ENCODE results near the gene CEBPE. TPM values are rescaled to one million over a fixed set of nuclear protein-coding genes. Genes with fewer than 3 reads are reported as not detected.

Gene CEBPE
- total RNA-seq, 2 experiments from 2014 or later: 0.19 to 0.34 TPM

DNA sequence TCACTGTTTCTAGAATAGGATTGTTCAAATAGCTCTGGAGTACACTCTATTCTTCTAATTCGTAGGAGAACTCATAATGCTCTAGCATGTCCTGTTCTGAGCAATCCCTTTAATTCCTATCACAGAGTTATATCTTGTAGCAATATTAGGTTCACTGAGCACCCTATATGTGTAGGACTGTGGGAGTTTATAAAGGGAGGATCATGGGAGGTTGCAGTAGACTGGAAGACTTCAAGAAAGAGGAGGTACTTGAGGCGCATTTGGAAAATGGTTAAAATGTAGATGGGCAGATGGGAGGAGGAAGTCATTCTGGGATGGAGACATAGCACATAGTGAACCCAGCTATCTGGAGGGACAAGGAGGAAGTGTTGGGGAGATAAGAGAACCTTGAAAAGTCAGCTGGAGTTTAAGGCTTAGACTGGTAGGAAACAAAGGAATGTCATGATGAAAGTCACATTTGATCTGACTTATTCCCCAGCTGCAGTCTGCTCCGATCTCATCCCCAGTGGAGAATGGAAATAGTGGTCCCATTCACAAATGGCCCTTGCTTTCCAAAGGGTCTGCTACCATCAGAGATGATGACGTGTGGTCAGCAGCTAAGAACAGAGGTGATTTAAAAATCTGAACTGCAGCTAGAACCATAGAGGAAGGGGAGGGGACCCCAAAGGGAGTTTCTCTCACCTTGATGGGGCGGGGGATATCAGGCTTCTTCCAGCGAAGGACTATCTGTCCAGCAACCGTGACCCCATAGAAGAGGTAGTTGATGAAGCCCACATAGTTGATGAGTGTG lies 10.1 kb upstream of the CEBPE start:
- H3K27ac Mint-ChIP-seq: no peak overlapping the region
- intact Hi-C loops (cut with DNase I, micrococcal nuclease): no loop called here
- CTCF ChIA-PET: interaction anchor here (0.6 to 2.5 kb wide), 6 partner anchors 8 to 61 kb away, joined by 3 to 19 read pairs (median 3); no protein-coding TSS in a partner anchor
- POLR2A ChIA-PET: interaction anchor here (0.6 kb wide), 1 partner anchor 111 kb away, joined by 3 read pairs; no protein-coding TSS in a partner anchor
- no peak overlapping the region for H3K4me3 Mint-ChIP-seq
- H3K4me1 Mint-ChIP-seq: no peaks in the 10 kb centered on the region
- no peaks in the 10 kb centered on the region for H3K9me3 Mint-ChIP-seq (ENCODE audit: low read depth)
- no peaks in the 10 kb centered on the region for H3K27me3 Mint-ChIP-seq
- DNase-seq (no peak), ATAC-seq (no peak)
- H3K36me3 Mint-ChIP-seq (ENCODE audit: low read depth): no peaks in the 10 kb centered on the region

DNA sequence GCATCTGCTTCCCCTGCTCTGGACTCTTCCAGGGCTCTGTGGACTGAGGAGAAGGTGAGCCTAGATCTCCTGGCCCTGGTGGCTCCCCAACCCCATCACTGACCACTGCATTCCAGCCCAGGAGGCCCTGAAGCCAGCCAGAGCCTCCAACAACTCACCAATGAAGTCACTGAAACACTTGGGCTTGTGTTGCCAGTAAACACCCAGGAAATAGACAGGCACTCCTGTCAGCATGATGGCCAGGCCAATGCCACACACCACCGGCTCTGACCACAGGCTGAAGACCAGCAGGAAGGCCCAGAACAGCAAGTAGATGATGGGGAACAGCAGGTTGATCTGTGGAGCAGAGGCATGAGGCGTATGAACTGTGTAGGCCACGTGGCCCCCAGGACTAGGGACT lies 8.8 kb upstream of the CEBPE start:
- Mint-ChIP-seq H3K4me1 (no peaks in the 10 kb centered on the region), H3K9me3 (ENCODE audit: low read depth) (no peaks in the 10 kb centered on the region), H3K4me3 (no peak overlapping the region), H3K36me3 (ENCODE audit: low read depth) (no peaks in the 10 kb centered on the region), H3K27ac (no peak overlapping the region), H3K27me3 (no peaks in the 10 kb centered on the region)
- ATAC-seq (no peak), DNase-seq (no peak)
- CTCF ChIA-PET: no interaction called here
- intact Hi-C loops (cut with DNase I, micrococcal nuclease): no loop called here
- POLR2A ChIA-PET: no interaction called here

DNA sequence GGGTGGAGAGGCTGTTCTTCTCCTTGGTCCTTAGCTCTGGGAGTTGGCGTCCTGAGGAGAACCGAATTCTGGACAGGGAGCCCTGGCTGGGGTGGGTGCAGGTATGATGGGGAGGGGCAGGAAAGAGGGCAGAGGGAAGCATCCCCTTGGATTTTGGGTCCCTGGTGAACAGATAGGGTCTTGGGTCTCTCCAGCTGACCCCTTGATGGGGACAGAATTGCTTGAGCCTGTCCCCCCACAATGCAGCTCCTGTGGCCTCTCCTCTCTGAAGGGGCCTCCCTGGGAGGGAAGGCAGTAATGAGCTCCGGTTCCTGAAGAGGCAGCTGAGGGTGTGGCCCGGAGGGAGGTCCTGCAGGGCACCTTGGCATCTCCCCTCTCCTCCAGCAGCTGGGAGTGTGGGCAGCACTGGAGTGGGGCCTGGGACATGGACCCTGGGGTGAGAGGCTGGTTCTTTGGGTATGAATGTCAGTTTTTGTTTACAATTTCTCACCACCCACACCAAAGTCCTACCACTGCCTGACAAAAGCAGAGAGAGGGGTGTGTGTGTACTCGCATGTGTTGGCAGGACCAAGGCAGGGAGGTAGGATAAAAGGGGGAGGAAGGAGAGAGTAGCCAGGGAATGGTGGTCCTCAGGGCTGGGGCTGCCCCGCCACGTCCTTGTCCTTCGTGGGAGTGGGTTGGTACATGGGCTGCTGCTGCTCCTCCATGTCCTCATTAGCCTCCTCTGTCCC lies 7.7 kb upstream of the CEBPE start:
- Mint-ChIP-seq H3K4me3 (no peak overlapping the region), H3K4me1 (no peaks in the 10 kb centered on the region), H3K27ac (no peak overlapping the region), H3K9me3 (ENCODE audit: low read depth) (no peaks in the 10 kb centered on the region), H3K27me3 (no peaks in the 10 kb centered on the region), H3K36me3 (ENCODE audit: low read depth) (no peaks in the 10 kb centered on the region)
- POLR2A ChIA-PET: no interaction called here
- DNase-seq (no peak), ATAC-seq (no peak)
- CTCF ChIA-PET: interaction anchor here (0.6 to 10.7 kb wide), 4 partner anchors 12 to 181 kb away, joined by 3 to 276 read pairs (median 3); partner anchors contain the start of gene SLC7A8
- intact Hi-C loops (cut with DNase I, micrococcal nuclease): no loop called here

- ChIA-PET CTCF (interaction anchor here (0.6 to 10.7 kb wide), 5 partner anchors 13 to 181 kb away, joined by 3 to 276 read pairs (median 3); partner anchors contain the start of gene SLC7A8), POLR2A (no interaction called here)
- Mint-ChIP-seq H3K36me3 (ENCODE audit: low read depth) (no peaks in the 10 kb centered on the region), H3K4me3 (no peak overlapping the region), H3K27me3 (no peaks in the 10 kb centered on the region), H3K4me1 (peaks cover 6% of the 10 kb centered on the region), H3K27ac (no peak overlapping the region), H3K9me3 (ENCODE audit: low read depth) (no peaks in the 10 kb centered on the region)
- DNase-seq: no peak
- ATAC-seq: no peak
- intact Hi-C loops (cut with DNase I, micrococcal nuclease): no loop called here
Observed at GRCh38 chr14:23125933-23126524, 7.0 kb upstream of the CEBPE start.

DNA sequence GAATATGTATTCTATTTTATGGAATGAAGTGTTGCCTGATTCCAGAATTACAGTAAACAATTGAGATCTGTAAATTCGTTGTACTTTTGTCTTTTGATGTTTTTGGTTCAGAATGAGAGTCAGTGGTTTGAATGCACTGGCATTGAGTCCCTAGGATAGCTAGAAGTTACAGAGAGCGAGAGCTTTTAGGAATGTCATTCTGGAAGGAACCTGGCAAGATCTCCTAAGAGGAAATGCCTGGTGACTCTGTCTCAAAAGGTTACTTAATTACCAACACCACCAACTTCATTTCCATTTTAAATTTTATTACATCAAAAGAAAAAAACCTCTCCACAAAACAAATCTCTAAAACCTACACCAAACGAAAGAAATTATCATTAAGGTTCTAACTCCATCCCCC lies 6.0 kb upstream of the CEBPE start:
- intact Hi-C loops (cut with DNase I, micrococcal nuclease): no loop called here
- Mint-ChIP-seq H3K4me1 (peaks cover 17% of the 10 kb centered on the region), H3K27me3 (no peaks in the 10 kb centered on the region), H3K36me3 (ENCODE audit: low read depth) (no peaks in the 10 kb centered on the region), H3K27ac (no peak overlapping the region), H3K4me3 (no peak overlapping the region), H3K9me3 (ENCODE audit: low read depth) (no peaks in the 10 kb centered on the region)
- POLR2A ChIA-PET: interaction anchor here (0.5 kb wide), 1 partner anchor 92 kb away, joined by 3 read pairs; no protein-coding TSS in a partner anchor
- ATAC-seq (no peak), DNase-seq (no peak)
- CTCF ChIA-PET: interaction anchor here (0.5 to 10.7 kb wide), 6 partner anchors 25 to 937 kb away, joined by 3 to 276 read pairs (median 3); partner anchors contain the start of gene SLC7A8

DNA sequence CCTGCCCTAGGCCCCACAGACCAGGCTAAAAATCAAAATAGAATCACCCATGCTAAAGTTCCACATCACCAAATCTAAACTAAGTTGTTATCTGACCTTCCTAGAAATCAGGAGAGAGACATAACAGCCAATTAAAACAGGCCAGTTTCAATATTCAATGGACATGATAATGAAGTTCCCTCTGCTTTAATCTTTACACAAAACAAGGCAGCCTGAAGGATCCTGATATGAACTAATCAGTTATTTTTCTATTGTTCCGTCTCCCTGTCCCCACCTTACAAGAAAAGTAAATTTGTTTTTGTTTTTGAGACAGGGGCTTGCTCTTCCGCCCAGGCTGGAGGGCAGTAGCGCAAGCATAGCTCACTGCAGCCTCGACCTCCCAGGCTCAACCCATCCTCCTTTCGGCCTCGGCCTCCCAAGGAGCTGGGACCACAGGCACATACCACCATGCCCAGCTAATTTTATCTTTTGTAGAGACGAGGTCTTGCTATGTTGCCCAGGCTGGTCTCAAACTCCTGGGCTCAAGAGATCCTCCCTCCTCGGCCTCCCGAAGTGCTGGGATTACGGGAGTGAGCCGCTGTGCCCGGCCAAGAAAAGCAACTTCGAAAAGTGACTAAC lies 5.4 kb upstream of the CEBPE start:
- Mint-ChIP-seq H3K27ac (no peak overlapping the region), H3K36me3 (ENCODE audit: low read depth) (no peaks in the 10 kb centered on the region), H3K27me3 (no peaks in the 10 kb centered on the region), H3K4me3 (no peak overlapping the region), H3K9me3 (ENCODE audit: low read depth) (no peaks in the 10 kb centered on the region), H3K4me1 (peaks cover 22% of the 10 kb centered on the region)
- CTCF ChIA-PET: interaction anchor here (1.3 to 10.7 kb wide), 2 partner anchors 56 to 59 kb away, joined by 3 to 276 read pairs; partner anchors contain the start of gene SLC7A8
- ATAC-seq (no peak), DNase-seq (no peak)
- POLR2A ChIA-PET: interaction anchor here (0.5 kb wide), 1 partner anchor 92 kb away, joined by 3 read pairs; no protein-coding TSS in a partner anchor
- intact Hi-C loops (cut with DNase I, micrococcal nuclease): no loop called here

DNA sequence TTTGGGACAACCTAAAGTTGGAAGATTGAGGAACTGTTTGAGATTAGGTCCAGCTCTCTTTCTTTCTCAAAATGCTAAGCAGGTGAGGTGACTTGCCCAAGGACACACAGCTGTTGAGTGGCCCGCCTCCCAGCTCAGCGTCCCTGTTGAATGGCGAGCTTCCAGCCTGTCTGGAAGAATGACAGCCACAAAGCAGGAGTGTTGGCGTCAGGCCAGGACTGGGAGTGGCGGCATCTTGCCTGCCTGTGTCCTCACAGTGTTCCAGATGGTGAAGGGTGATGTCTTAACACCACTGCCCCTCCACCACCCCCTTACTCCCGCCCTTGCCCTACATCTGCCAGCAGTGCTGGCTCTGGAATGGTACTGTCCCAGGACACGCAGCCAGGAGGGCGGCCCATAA lies 4.4 kb upstream of the CEBPE start:
- Mint-ChIP-seq H3K9me3 (ENCODE audit: low read depth) (no peaks in the 10 kb centered on the region), H3K36me3 (ENCODE audit: low read depth) (no peaks in the 10 kb centered on the region), H3K4me3 (no peak overlapping the region), H3K4me1 (peaks cover 30% of the 10 kb centered on the region), H3K27me3 (no peaks in the 10 kb centered on the region), H3K27ac (no peak overlapping the region)
- intact Hi-C loops (cut with DNase I, micrococcal nuclease): no loop called here
- ChIA-PET POLR2A (no interaction called here), CTCF (interaction anchor here (0.6 to 10.7 kb wide), 2 partner anchors 9 to 60 kb away, joined by 3 to 276 read pairs; partner anchors contain the start of gene SLC7A8)
- DNase-seq (no peak), ATAC-seq (no peak)

- DNase-seq (no peak), ATAC-seq (no peak)
- Mint-ChIP-seq H3K36me3 (ENCODE audit: low read depth) (no peaks in the 10 kb centered on the region), H3K27me3 (no peaks in the 10 kb centered on the region), H3K9me3 (ENCODE audit: low read depth) (no peaks in the 10 kb centered on the region), H3K4me3 (no peak overlapping the region), H3K4me1 (peaks cover 40% of the 10 kb centered on the region), H3K27ac (no peak overlapping the region)
- intact Hi-C loops (cut with DNase I, micrococcal nuclease): no loop called here
- CTCF ChIA-PET: interaction anchor here (0.6 to 10.7 kb wide), 21 partner anchors 18 to 1268 kb away, joined by 3 to 276 read pairs (median 4); partner anchors contain the start of gene SLC7A8
- POLR2A ChIA-PET: interaction anchor here (3.0 kb wide), 1 partner anchor 27 kb away, joined by 20 read pairs; the partner anchor contains the start of genes ACIN1 and C14orf119
Observed at GRCh38 chr14:23122086-23122485, 3.0 kb upstream of the CEBPE start.

- intact Hi-C loops (cut with DNase I, micrococcal nuclease): loop anchor here (2.0 kb wide), 3 partner anchors 115 to 259 kb away; partner anchors contain the start of gene RNF212B (in 1 of the 2)
- ATAC-seq (no peak), DNase-seq (peak; percentile 20)
Observed at GRCh38 chr14:23121361-23121771, 2.3 kb upstream of the CEBPE start.

GRCh38 chr14:23120541-23121251 lies 1.6 kb upstream of the CEBPE start:
- Mint-ChIP-seq H3K4me3 (no peak overlapping the region), H3K27ac (peak overlapping the region; percentile 68), H3K36me3 (ENCODE audit: low read depth) (no peaks in the 10 kb centered on the region), H3K27me3 (no peaks in the 10 kb centered on the region), H3K4me1 (peaks cover 47% of the 10 kb centered on the region), H3K9me3 (ENCODE audit: low read depth) (no peaks in the 10 kb centered on the region)
- DNase-seq: peak; percentile 91
- intact Hi-C loops (cut with DNase I, micrococcal nuclease): loop anchor here (1.0 to 2.0 kb wide), 8 partner anchors 25 to 260 kb away; partner anchors contain the start of genes ACIN1 (in 1 of the 2), C14orf119 (in 1 of the 2) and RNF212B (in 1 of the 2)
- ChIA-PET POLR2A (interaction anchor here (0.6 to 3.0 kb wide), 7 partner anchors 26 to 175 kb away, joined by 3 to 20 read pairs (median 4); partner anchors contain the start of genes ACIN1 and C14orf119), CTCF (interaction anchor here (0.6 to 10.7 kb wide), 60 partner anchors 9 to 1745 kb away, joined by 3 to 276 read pairs (median 5); partner anchors contain the start of genes ACIN1, C14orf119, HOMEZ and LRP10)
- peak; percentile 93 for ATAC-seq

More at GRCh38 chr14:23121361-23121771, 2.3 kb upstream of the CEBPE start:
- peak overlapping the region; percentile 68 for H3K27ac Mint-ChIP-seq
- CTCF ChIA-PET: interaction anchor here (0.6 to 10.7 kb wide), 49 partner anchors 9 to 1745 kb away, joined by 3 to 276 read pairs (median 5); partner anchors contain the start of genes ACIN1, C14orf119, HOMEZ and SLC7A8
- no peaks in the 10 kb centered on the region for H3K9me3 Mint-ChIP-seq (ENCODE audit: low read depth)
- H3K4me1 Mint-ChIP-seq: peaks cover 46% of the 10 kb centered on the region
- POLR2A ChIA-PET: interaction anchor here (1.0 to 3.0 kb wide), 3 partner anchors 26 to 52 kb away, joined by 3 to 20 read pairs (median 5); partner anchors contain the start of genes ACIN1 and C14orf119
- no peaks in the 10 kb centered on the region for H3K36me3 Mint-ChIP-seq (ENCODE audit: low read depth)
- H3K4me3 Mint-ChIP-seq: no peak overlapping the region
- no peaks in the 10 kb centered on the region for H3K27me3 Mint-ChIP-seq
